Non-pigmented ciliary epithelial cell (primary cell): ENCODE results near the gene COL27A1.

ENCODE experiments used
- DNase-seq: peaks from one replicate; pipeline ENCODE4 v3.0.0-alpha.2; 2010; ENCODE audit warnings: low read depth

The COL27A1 gene

DNA sequence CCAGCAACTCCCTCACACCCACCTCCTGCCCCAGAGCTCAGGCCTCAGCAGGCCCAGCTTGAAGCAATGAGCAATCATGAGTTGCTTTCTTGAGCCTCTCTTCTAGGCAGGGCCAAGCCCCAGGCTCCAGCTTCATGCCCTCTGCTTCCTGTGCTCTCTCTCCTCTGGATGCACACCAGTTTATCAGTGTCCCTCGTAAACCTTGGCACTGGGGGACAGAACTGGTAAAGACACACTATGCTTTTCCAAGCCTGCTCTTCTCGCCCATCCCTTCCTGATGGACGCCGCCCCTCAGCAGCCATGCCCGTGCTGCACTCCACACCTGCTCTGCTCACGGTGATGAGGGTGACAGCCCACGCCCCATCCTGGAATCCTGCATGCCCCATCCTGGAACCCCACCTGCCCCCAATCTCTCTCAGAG is 118.1 kb downstream of the COL27A1 start:
- DNase-seq = no peak

DNA sequence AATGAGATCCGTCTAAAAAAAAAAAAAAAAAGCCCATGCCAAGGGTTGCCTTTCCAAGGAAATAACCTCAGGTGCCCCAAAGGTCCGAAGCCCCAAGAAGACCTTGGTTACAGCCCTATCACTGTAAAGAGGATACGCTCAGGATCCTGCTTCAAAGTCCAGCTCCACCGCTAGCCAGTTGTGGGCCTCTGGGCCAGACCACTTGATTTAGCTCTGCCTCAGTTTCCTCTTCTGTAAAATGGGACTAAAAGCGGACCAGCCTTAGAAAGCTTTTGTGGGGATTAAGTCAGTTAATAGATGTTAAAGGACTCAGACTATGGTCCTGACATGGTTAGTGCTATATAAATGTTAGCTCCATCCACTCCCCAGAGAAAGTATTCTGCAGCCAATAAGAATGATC is 118.9 kb downstream of the COL27A1 start:
- DNase-seq = no peak

DNA sequence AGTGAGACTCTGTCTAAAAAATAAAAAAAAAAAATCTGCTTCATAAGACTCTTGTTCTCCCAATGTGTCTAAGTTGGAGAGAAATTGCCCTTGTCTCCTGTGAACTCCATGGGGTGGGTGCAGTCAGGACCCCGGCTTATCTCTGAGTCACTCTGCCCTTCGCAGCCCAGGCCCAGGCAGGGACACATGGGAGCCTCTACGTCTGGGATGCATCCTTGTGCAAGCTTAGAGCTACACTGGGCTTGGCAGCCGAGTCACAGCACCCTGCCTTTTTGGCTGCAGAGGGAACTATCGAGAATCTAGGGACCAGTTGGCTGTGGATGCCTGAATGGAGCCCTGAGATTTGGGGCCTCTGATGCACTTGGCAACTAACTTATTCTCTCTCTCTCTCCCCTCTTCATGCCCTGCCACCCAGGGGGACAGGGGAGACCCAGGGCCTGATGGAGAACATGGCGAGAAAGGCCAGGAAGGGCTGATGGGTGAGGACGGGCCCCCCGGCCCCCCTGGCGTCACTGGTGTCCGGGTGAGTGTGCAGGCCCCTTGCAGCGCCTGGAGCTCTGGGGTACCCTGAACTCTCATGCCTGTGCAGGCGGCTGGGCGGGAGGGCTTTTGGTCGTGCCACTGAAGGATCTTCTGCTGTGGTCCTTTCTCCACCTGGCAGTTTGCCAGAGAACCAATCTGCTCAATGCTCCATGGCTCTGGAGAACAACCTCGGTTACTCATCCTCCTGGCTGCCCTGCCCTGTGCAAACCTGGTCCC is 120.1 kb downstream of the COL27A1 start:
- no peak for DNase-seq

DNA sequence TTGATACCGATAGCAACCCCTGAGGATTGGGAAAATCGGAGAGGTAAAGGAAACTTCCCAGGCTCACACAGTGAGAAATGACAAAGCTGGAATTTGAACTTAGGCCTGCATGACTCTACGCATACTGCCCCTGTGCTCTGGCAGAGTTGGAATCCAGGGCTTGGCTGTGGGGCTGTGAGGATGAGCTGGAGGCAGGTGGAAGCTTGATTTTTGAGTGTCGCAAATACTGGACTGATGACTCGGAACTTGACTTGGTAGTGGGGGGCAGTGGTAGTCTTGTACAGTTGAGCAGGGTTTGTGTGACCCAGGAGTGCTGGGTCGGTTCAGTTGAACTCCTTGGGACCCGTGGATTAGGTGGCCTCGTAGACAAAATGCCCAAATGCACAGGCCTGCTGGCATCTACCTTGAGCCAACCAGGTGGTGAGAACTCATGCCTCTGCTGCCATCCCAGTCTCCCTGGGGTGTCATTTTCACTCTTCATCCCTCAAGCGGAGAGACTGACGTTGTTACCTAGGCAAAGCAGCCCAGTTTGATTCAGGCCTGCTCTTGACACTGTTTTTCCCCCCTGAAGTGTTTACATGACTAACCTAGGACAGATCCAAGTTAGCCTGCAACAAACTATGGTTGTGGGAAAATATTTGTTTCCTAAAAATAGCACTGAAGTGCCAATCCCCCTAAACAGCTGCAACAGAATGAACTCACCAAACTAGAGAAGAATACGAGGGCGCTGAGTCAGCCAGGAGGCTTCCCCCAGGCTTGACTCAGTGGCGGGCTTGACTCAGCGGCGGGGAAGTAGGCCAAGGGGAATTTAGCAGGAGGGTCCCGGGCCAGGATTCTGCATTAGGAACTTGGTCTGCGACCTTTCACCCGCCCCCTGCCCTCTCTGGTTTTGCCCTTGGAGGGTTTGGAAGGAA is 121.8 kb downstream of the COL27A1 start:
- DNase-seq = peak; percentile 94

DNA sequence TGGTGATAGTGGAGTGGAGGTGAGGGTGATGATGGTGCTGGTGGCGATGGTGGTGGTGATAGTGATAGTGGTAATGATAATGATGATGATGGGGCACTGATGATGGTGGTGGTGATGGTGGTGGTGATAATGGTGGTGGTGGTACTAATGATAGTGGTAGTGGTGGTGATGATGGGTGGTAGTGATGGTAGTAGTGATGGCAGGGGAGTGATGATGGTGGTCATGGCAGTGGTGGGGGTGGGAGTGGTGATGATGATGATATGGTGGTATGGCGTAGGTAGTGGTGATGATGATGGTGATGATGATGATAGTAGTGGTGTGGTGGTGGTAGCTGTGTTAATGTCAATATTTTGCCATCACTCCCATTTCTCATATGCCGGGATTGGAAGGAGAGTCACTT is 123.0 kb downstream of the COL27A1 start:
- no peak for DNase-seq

GRCh38 chr9:114278881-114279570 is 123.7 kb downstream of the COL27A1 start:
- DNase-seq = no peak

- DNase-seq = no peak
Observed at GRCh38 chr9:114279693-114280092, 124.4 kb downstream of the COL27A1 start.

DNA sequence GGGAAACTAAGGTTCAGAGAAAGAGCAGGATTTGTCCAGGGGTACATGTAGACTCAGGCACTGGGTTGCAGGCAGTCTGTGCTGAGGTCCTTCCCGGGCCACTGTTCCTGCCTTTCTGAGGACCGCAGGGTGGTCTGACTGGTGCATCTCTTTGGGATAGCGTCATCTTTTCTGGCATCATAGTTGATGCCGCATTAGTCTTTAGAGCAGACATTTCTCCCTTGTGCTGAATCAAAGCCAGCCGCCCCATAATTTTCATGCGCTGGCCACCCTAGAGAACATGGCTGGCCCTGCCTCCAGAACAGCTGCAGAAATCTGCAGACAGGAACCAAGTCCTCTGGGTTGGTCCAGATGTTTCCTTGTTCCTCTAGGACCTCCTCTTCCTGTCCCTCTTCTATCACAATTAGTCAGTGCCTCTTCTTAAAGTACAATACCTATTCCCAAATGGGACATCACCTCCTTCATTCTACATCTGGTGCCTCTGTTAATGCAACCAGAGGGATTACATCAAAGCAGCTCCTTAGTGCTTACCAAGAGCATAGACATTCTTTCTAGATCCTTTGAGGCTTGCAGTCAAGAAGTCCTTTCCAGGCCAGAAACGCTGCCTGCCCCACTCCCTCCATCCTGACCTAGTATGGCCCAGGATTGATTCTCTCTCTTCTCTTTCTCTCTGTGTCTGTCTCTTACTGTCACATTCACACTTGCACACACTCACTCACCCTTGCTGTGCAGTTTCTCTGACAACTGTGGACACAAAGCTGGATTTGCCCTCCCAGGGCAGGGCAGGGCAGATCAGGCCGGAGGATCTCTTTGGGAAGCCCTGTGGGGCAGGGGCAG is 125.5 kb downstream of the COL27A1 start:
- DNase-seq = no peak

DNA sequence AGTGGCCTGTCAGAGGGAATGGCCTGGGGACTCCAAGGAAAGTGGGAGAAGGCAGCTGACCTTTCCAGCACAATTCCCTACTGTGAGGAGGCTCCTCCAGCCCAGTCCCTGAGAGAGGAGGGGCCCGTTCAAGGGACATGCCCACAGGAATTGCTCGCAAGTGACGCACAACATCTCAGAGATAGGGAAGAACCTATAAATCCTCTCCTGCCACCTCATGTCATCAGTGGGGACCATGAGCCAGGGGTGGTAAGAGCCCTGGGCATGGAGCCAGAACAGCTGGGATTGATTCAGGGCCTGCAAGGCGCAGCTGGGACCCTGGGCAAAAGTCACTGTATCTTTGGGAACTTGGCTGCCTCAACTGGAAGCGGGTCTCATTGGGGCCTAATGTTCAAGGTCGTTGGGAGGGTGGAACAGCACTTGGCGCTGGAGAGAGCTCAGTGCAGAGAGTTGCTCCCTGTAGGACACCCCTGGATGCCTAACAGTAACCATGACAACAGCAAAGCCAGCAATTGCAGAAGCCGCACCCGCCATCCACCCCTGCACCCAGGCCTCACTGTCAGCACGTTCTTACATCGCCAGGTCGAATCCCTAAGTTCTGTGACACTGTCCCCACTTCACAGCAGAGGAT is 126.3 kb downstream of the COL27A1 start:
- no peak for DNase-seq

- DNase-seq = no peak
Observed at GRCh38 chr9:114282104-114282485, 126.8 kb downstream of the COL27A1 start.

DNA sequence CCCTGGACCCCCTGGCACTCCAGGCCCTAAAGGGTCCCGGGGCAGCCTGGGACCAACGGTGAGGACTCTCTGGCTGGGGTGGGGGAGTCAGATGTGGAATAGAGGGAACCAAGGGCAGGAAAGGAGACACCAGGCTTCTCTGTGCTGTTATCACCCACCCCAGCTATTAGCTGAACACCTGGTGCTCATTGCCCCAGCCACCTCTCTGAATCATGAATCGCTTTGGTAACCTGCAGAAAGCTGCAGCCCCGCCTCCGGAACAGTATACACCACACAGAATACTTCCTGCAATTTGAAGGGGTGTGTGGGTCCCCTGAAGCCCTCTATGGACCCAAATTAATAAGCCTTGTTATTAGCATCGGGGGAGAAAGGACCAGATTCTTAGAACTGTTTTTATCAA is 127.2 kb downstream of the COL27A1 start:
- no peak for DNase-seq

DNA sequence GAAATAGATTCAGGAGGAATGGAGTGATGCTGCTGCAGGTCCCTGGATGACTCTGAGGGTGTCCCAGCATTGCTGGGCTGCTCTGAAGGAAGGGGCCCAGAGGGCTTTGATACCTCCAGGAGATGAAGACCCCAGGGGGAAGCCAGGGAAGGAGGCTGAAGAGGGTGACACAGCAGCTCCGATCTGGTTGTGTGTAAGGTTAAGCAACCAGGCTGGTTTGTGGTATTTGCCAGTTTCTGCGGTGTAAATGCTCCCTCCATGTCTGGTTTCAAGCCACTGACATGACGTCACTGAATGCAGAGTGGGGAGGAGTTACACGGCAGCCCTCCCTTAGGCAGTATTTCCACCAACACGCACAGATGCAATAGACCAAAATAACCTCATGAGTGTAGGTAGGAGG is 127.6 kb downstream of the COL27A1 start:
- peak; percentile 75 for DNase-seq

GRCh38 chr9:114283551-114284111 is 128.3 kb downstream of the COL27A1 start:
- DNase-seq = no peak

- DNase-seq = no peak
Observed at GRCh38 chr9:114284316-114285060, 129.2 kb downstream of the COL27A1 start.

- peak; percentile 75 for DNase-seq
Observed at GRCh38 chr9:114285166-114285867, 130.0 kb downstream of the COL27A1 start.

DNA sequence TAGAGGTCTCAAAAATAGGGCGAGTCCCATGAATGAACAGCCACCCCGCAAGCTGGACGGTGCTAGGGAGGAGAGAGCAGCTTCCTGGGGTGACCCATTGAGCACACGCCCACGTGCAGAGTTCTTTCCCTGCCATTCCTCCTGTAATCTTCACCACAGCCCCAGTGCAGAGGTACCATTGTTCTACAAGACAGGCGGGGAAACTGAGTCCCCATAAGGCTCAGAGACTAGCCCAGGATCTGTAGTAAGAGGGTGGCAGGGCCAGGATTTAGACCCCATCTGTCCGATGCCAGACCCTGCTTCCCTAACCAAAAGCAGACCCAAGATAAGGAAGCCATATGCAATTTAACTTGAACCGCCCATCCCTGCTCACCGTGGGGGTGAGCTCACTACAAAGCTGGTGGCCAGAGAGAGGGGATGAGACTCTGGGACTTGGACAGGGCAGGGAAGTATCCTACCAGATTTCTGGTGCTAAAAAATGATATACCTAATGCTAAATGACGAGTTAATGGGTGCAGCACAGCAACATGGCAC is 130.9 kb downstream of the COL27A1 start:
- no peak for DNase-seq

GRCh38 chr9:114287001-114287762 is 131.8 kb downstream of the COL27A1 start:
- no peak for DNase-seq

DNA sequence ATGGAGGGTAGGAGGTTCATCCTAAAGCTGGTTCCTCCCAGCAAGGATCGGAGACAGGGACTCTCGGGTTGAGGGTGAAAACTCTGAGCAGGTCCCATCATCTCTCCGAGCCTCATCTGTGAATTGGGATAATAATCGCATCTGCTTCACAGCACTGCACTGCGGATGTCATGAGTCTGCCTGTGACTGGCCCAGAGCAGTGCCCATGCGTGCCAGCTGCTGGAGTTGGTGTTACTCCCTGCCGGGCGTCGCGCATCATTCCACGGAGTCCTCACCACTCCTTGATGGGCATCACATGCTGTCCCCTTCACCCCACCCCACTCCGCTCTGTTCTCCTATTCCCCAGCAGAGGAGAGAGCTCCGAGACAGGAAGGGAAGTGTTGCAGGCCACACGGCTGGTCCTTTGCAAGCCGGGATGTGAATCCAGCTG is 132.4 kb downstream of the COL27A1 start:
- no peak for DNase-seq
